Esophagus muscularis mucosa (tissue), 4 donors: ENCODE data around the gene GP1BA. TPM values are rescaled to one million over a fixed set of nuclear protein-coding genes. Genes with fewer than 3 reads are reported as not detected.
A peak's percentile ranks its signal among the peaks of the same experiment; 100 is the strongest.

Source experiments
- DNase-seq: peaks from one replicate; pipeline ENCODE4 v3.0.0-alpha.2; 2017; ENCODE audit errors: extremely low spot score
- H3K27ac ChIP-seq, 4 donors: fragments of 200-600 bp; sonication (generic); replicated peaks in 1 of 4; 1 replicate in 3 of 4; 2 replicates in 1 of 4; pipeline ENCODE4 v1.5.1; 2016 to 2019; ENCODE audit warnings: mild to moderate bottlenecking in 1 of 4
- H3K27me3 ChIP-seq, 4 donors: fragments of 200-600 bp; sonication (generic); one replicate each; pipeline versions ENCODE4 v1.5.1 to v1.6.0; 2016 to 2019
- H3K36me3 ChIP-seq, 4 donors: fragments of 200-600 bp; sonication (generic); one replicate each; pipeline ENCODE4 v1.5.1; 2016 to 2019
- H3K4me1 ChIP-seq, 4 donors: fragments of 200-600 bp; sonication (generic); one replicate each; pipeline ENCODE4 v1.5.1; 2016 to 2019
- H3K4me3 ChIP-seq, 4 donors: fragments of 200-600 bp; sonication (generic); 1 replicate in 2 of 4; 2 replicates in 2 of 4; pipeline ENCODE4 v1.5.1; 2016 to 2019; ENCODE audit warnings: mild to moderate bottlenecking in 4 of 4, moderate library complexity in 1 of 4
- H3K9me3 ChIP-seq, 4 donors: fragments of 200-600 bp; sonication (generic); 1 replicate in 3 of 4; 2 replicates in 1 of 4; pipeline ENCODE4 v1.5.1; 2016 to 2019
- CTCF ChIP-seq, 3 experiments: fragments of 200-600 bp in 2 of 3; fragments of 450-650 bp in 1 of 3; sonication (generic) in 2 of 3; IDR thresholded peaks; one replicate each; pipeline ENCODE4 v1.5.1; 2017 to 2019; ENCODE audit warnings: antibody characterized with exemption in 3 of 3, mild to moderate bottlenecking in 2 of 3, moderate library complexity in 1 of 3
- EP300 ChIP-seq: sonication (generic); formaldehyde crosslinking; IDR thresholded peaks from one replicate; pipeline ENCODE4 v1.6.1; 2017; ENCODE audit warnings: antibody characterized with exemption
- POLR2A ChIP-seq: fragments of 450-650 bp; IDR thresholded peaks from one replicate; pipeline ENCODE4 v1.6.1; 2017; ENCODE audit warnings: antibody characterized with exemption, moderate library complexity, mild to moderate bottlenecking, low read depth
- POLR2AphosphoS5 ChIP-seq, 2 donors: sonication (generic); formaldehyde crosslinking; IDR thresholded peaks; one replicate each; pipeline ENCODE4 v1.6.1; 2017; ENCODE audit warnings: antibody characterized with exemption in 2 of 2
- WGBS: methylation state at CpG from one replicate; pipeline ENCODE4 v1.1.5; 2018; 5-methylcytosine and 5-hydroxymethylcytosine counted together
- intact Hi-C: fragments of 100-400 bp; cut with DNase I; formaldehyde crosslinking; loops from one replicate; pipeline ENCODE4 v1.15.1; 2023
- total RNA-seq, 4 donors: library from RNA; depleted of rRNA; stranded (reverse); fragments of >200 nt; gene quantifications; one replicate each; pipeline versions ENCODE4 v1.1.0 to v1.2.1, GENCODE V29; 2016

The GP1BA gene
- total RNA-seq, 4 donors from 2014 or later, result 0.33 TPM; not detected in 3

DNA sequence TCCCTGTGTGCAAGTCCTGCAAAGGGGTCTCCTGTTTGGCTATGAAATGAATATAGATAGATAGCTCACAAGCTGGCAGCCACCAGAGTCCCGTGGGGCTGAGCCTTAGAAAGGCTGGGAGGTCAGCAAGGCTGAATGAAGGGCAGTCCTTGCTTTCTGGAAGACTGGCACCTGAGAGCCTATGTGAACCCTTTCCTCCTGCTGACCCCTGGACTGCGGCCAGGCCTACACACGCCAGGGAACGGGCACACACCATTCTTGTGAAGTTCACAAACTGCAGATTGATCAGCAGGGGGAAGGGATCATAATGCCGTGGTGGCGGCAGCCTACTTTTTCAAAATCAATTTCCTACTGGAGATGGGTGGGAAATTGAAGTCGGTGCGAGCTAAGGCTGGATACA, 33.7 kb upstream of the GP1BA start:
- H3K27me3 ChIP-seq, result peaks cover 0 to 35% (median 23%) of the 10 kb centered on the region in 4 donors
- no peak for DNase-seq
- TF ChIP-seq CTCF (IDR thresholded peaks at IDR 0.05) (no peak), EP300 (no peak), POLR2A (no peak), POLR2AphosphoS5 (IDR thresholded peaks at IDR 0.05) (no peak)
- WGBS, result 99% methylated on average over 6 of the region's 8 CpGs
- H3K4me1 ChIP-seq, result peaks cover 10 to 42% (median 32%) of the 10 kb centered on the region in 4 donors
- no peak overlapping the region for H3K27ac ChIP-seq
- H3K36me3 ChIP-seq, result peaks cover 35 to 44% (median 41%) of the 10 kb centered on the region in 4 donors
- no peak overlapping the region for H3K4me3 ChIP-seq
- no peaks in the 10 kb centered on the region for H3K9me3 ChIP-seq
- intact Hi-C loops, result no loop called here

DNA sequence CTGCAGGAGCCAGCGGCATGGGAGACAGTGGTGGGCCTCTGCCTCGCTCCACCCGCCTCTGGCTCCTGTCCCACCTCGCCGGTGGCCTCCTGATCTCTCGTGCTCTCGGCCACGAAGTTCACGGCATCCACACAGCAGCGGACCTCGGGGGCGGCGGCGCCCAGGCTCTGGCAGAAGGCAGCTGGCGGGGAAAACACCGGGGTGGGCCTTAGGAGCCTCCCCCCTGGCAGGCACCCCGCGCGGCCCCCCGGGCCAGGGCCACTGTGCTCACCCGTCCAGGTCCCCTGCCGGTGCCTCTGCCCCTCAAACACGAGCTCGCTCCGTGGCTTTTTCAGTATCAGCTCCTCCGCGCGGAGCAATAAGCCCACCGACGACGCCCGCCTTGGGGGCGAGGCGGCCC, 33.1 kb upstream of the GP1BA start:
- H3K4me1 ChIP-seq, result peaks cover 10 to 47% (median 33%) of the 10 kb centered on the region in 4 donors
- TF ChIP-seq CTCF (IDR thresholded peaks at IDR 0.05) (no peak), POLR2A (no peak)
- intact Hi-C loops, result no loop called here

DNA sequence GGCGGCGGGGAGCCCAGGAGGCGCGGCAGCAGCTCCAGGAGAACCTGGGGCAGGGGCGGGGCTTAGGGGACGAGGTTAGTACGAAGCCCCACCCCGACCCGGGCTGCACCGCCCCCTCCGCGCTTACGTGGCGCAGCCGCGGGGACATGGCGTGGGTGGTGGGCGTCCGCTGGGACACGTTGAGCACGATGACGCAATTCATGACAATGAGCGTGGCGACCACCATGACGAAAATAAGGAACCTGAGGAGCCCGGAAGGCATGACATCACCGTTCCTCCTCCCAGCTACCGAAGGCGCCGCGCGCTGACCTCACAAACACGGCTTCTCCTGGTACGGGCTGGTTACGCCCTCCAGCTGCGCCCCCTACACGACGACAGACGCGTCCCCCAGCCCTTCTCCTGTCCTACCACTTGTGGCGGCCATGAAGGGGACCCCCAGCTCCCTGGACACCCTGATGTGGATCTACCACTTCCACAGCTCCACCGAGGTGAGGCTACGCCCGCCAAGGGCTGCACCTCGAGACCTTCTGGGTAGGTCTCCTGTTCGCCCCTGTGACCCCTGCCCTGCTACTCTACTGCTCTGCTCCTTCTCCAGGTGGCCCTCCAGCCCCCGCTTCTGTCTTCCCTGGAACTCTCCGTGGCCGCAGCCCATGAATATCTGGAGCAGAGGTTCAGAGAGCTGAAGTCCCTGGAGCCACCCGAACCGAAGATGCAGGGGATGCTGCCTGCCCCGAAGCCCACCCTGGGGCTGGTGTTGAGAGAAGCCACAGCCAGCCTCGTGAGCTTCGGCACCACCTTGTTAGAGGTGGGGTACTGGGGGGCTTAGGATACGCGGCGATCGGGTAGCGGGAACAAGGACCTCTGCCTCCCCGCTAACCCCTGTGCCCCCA, 32.5 kb upstream of the GP1BA start, which contains the start of gene C17orf107:
C17orf107 (plus strand) TSS at position 196 of the 890 bp plus-strand sequence; CDS start at position 423, 227 bp downstream.
- peaks cover 10 to 47% (median 33%) of the 10 kb centered on the region in 4 donors for H3K4me1 ChIP-seq
- H3K9me3 ChIP-seq, result no peaks in the 10 kb centered on the region
- H3K27ac ChIP-seq, result peak within 1 kb of the TSS in 1 of 4 donors; percentile 26
- TF ChIP-seq POLR2AphosphoS5 (IDR thresholded peaks at IDR 0.05) (peak; percentile 30 to 52), EP300 (no peak), CTCF (IDR thresholded peaks at IDR 0.05) (no peak), POLR2A (no peak)
- peaks cover 0 to 45% (median 26%) of the 10 kb centered on the region in 4 donors for H3K27me3 ChIP-seq
- intact Hi-C loops, result no loop called here
- WGBS, result 25% methylated on average over 4 of the region's 60 CpGs
- DNase-seq, result peak; percentile 95
- H3K4me3 ChIP-seq, result peak within 1 kb of the TSS; percentile 46 to 56 (median 54)
- H3K36me3 ChIP-seq, result peaks cover 23 to 31% (median 28%) of the 10 kb centered on the region in 4 donors

More for the DNA sequence above, 33.1 kb upstream of the GP1BA start:
- Histone ChIP-seq H3K27me3 (peaks cover 0 to 39% (median 23%) of the 10 kb centered on the region in 4 donors), H3K9me3 (no peaks in the 10 kb centered on the region), H3K27ac (peak overlapping the region in 1 of 4 donors; percentile 26), H3K4me3 (peak overlapping the region; percentile 46 to 56 (median 54)), H3K36me3 (peaks cover 30 to 38% (median 35%) of the 10 kb centered on the region in 4 donors)
- WGBS, result 38% methylated on average over 15 of the region's 34 CpGs
- DNase-seq, result no peak

DNA sequence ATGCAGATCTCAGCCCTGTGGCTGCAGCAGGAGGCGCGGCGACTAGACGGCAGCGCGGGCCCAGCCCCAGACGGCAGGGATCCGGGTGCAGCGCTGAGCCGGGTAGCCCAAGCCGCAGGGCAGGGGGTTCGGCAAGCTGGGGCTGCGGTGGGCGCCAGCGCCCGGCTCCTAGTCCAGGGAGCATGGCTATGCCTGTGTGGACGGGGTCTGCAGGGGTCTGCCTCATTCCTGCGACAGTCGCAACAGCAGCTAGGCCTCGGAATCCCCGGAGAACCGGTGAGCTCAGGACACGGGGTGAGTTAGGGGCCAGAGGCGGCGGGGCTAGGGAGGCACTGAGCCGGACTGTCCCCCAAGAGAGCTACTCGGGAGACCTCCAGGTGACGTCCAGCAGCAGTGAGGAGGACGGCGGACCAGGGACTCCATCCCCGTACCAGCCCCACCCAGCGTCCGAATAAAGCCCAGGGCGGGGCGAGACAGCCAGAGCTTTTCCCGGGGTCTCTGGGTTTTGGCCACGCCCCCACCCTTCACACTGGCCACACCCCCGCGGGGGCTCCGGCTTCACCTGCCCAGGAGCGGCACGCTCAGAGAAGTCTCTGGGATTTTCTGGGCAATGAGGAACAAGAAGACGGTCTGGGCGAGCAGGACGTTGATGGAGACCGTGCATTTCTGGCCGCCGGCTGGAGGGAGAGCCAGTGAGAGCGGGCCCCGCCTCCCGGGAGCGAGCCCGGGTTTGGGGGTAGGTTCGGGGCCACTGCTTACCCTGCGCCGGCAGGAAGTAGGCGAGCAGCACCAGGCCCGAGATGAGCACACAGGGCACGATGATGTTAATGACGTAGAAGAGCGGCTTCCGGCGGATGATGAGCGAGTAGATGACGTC, 31.6 kb upstream of the GP1BA start:
- intact Hi-C loops, result no loop called here
- Histone ChIP-seq H3K36me3 (peaks cover 14 to 23% (median 19%) of the 10 kb centered on the region in 4 donors), H3K27me3 (peaks cover 0 to 50% (median 26%) of the 10 kb centered on the region in 4 donors), H3K4me1 (peaks cover 10 to 47% (median 33%) of the 10 kb centered on the region in 4 donors), H3K4me3 (peak overlapping the region; percentile 46 to 56 (median 54)), H3K27ac (peak overlapping the region in 1 of 4 donors; percentile 46), H3K9me3 (no peaks in the 10 kb centered on the region)
- WGBS, result 27% methylated on average over 11 of the region's 65 CpGs
- no peak for TF ChIP-seq POLR2A
- no peak for TF ChIP-seq EP300
- TF ChIP-seq CTCF (IDR thresholded peaks at IDR 0.05), result no peak
- no peak for TF ChIP-seq POLR2AphosphoS5 (IDR thresholded peaks at IDR 0.05)
- DNase-seq, result no peak
